ENCODE data around the gene FGD4.

Gene FGD4

GRCh38 chr12:32679091-32679919, 279.9 kb downstream of the FGD4 start, which contains the start of gene DNM1L:
TSS of gene DNM1L (plus strand) at chr12:32679301. CDS start at chr12:32679364, 63 bp downstream.
- H3K36me3 ChIP-seq (replicated peaks in 1 of 2; ENCODE audit: control insufficient read depth in 2 of 2, insufficient read depth in 2 of 2, low read length in 2 of 2) = peaks cover 0 to 16% of the 10 kb centered on the region in 2 donors
- peak within 1 kb of the TSS; percentile 38 for H3K14ac ChIP-seq (ENCODE audit: low read length)
- H3K4me1 ChIP-seq (ENCODE audit: control insufficient read depth in 2 of 2, insufficient read depth in 1 of 2, low read depth in 1 of 2, low read length in 2 of 2) = peaks cover 0 to 5% of the 10 kb centered on the region in 2 donors
- H2BK15ac ChIP-seq (ENCODE audit: low read length) = no peak within 1 kb of the TSS
- no peaks in the 10 kb centered on the region for H3K27me3 ChIP-seq (ENCODE audit: control insufficient read depth in 3 of 3, insufficient read depth in 3 of 3, low read depth in 1 of 3, low read length in 3 of 3)
- H3K4me3 ChIP-seq (ENCODE audit: low read length in 2 of 2) = peak within 1 kb of the TSS; percentile 92
- peak within 1 kb of the TSS; percentile 96 for H2BK5ac ChIP-seq (ENCODE audit: low read length)
- no CpG with 5 or more reads among the region's 76 CpGs for WGBS, 2 donors (ENCODE audit: extremely low coverage in 2 of 2, insufficient read length in 2 of 2, insufficient replicate concordance in 1 of 2)
- no peak within 1 kb of the TSS for H4K91ac ChIP-seq (ENCODE audit: low read depth, low read length, poor library complexity)
- H2AFZ ChIP-seq (ENCODE audit: low read length) = peak within 1 kb of the TSS; percentile 91
- DNase-seq (ENCODE audit: low spot score) = peak; percentile 94
- H3K4ac ChIP-seq (ENCODE audit: low read length) = no peak within 1 kb of the TSS
- no peak within 1 kb of the TSS for H2BK12ac ChIP-seq (ENCODE audit: low read length)
- peak within 1 kb of the TSS; percentile 97 for H3K9ac ChIP-seq (ENCODE audit: low read depth, low read length, poor library complexity)
- H4K8ac ChIP-seq (ENCODE audit: low read depth, low read length) = no peak within 1 kb of the TSS
- H3K23ac ChIP-seq (ENCODE audit: low read depth, low read length, poor library complexity) = peak within 1 kb of the TSS; percentile 89
- H3K27ac ChIP-seq (replicated peaks; ENCODE audit: low read length) = peak within 1 kb of the TSS; percentile 95
- H3K18ac ChIP-seq (ENCODE audit: low read length) = peak within 1 kb of the TSS; percentile 97
- peak within 1 kb of the TSS; percentile 55 for H3K4me2 ChIP-seq (ENCODE audit: insufficient read depth, low read length, poor library complexity, severe bottlenecking)
- H3K79me1 ChIP-seq (ENCODE audit: low read depth, low read length) = peaks cover 5% of the 10 kb centered on the region
- no peak within 1 kb of the TSS for H2BK120ac ChIP-seq (ENCODE audit: low read depth, low read length)
- peak within 1 kb of the TSS; percentile 56 for H2AK5ac ChIP-seq (ENCODE audit: low read depth, low read length)
- no peaks in the 10 kb centered on the region for H3K9me3 ChIP-seq (replicated peaks in 1 of 2; ENCODE audit: control insufficient read depth in 2 of 2, insufficient read depth in 1 of 2, low read depth in 1 of 2, low read length in 2 of 2)

DNA sequence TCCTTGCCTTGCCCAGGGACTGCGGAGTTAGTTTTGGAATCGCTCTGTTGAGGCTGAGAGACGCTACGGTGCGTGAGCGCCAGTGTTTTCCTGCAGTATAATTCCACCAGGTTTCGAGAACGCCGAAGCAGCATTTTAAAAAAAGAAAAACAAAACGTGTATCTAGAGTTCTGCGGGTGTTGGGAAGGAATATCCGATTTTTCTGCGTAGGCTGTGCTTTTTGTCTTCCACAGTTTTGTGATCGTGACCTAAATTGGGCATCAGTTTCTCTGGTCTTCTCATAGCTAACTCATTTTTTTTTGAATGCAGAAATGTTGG, 280.5 kb downstream of the FGD4 start:
- Histone ChIP-seq H3K27ac (replicated peaks; ENCODE audit: low read length) (peak overlapping the region; percentile 95), H2BK120ac (ENCODE audit: low read depth, low read length) (no peak overlapping the region), H3K23ac (ENCODE audit: low read depth, low read length, poor library complexity) (peak overlapping the region; percentile 89), H2AK5ac (ENCODE audit: low read depth, low read length) (peak overlapping the region; percentile 56), H3K4me1 (ENCODE audit: control insufficient read depth in 2 of 2, insufficient read depth in 1 of 2, low read depth in 1 of 2, low read length in 2 of 2) (peaks cover 0 to 5% of the 10 kb centered on the region in 2 donors), H2AFZ (ENCODE audit: low read length) (peak overlapping the region; percentile 91), H4K91ac (ENCODE audit: low read depth, low read length, poor library complexity) (no peak overlapping the region), H2BK15ac (ENCODE audit: low read length) (no peak overlapping the region), H3K9me3 (replicated peaks in 1 of 2; ENCODE audit: control insufficient read depth in 2 of 2, insufficient read depth in 1 of 2, low read depth in 1 of 2, low read length in 2 of 2) (no peaks in the 10 kb centered on the region), H3K36me3 (replicated peaks in 1 of 2; ENCODE audit: control insufficient read depth in 2 of 2, insufficient read depth in 2 of 2, low read length in 2 of 2) (peaks cover 0 to 21% of the 10 kb centered on the region in 2 donors), H2BK5ac (ENCODE audit: low read length) (peak overlapping the region; percentile 96), H3K27me3 (ENCODE audit: control insufficient read depth in 3 of 3, insufficient read depth in 3 of 3, low read depth in 1 of 3, low read length in 3 of 3) (no peaks in the 10 kb centered on the region), H4K8ac (ENCODE audit: low read depth, low read length) (no peak overlapping the region), H3K18ac (ENCODE audit: low read length) (peak overlapping the region; percentile 97), H3K79me1 (ENCODE audit: low read depth, low read length) (peaks cover 6% of the 10 kb centered on the region), H3K4me3 (ENCODE audit: low read length in 2 of 2) (peak overlapping the region; percentile 92), H3K9ac (ENCODE audit: low read depth, low read length, poor library complexity) (peak overlapping the region; percentile 97), H3K14ac (ENCODE audit: low read length) (peak overlapping the region; percentile 38), H3K4ac (ENCODE audit: low read length) (no peak overlapping the region), H3K4me2 (ENCODE audit: insufficient read depth, low read length, poor library complexity, severe bottlenecking) (peak overlapping the region; percentile 55), H2BK12ac (ENCODE audit: low read length) (no peak overlapping the region)
- no peak for DNase-seq (ENCODE audit: low spot score)
- no CpG with 5 or more reads among the region's 14 CpGs for WGBS, 2 donors (ENCODE audit: extremely low coverage in 2 of 2, insufficient read length in 2 of 2, insufficient replicate concordance in 1 of 2)

GRCh38 chr12:32680787-32681186, 281.4 kb downstream of the FGD4 start:
- H4K8ac ChIP-seq (ENCODE audit: low read depth, low read length) = no peak overlapping the region
- H3K4me3 ChIP-seq (ENCODE audit: low read length in 2 of 2) = peak overlapping the region in 1 of 2 donors; percentile 92
- no peak overlapping the region for H3K4ac ChIP-seq (ENCODE audit: low read length)
- H3K27me3 ChIP-seq (ENCODE audit: control insufficient read depth in 3 of 3, insufficient read depth in 3 of 3, low read depth in 1 of 3, low read length in 3 of 3) = no peaks in the 10 kb centered on the region
- no peak overlapping the region for H3K27ac ChIP-seq (replicated peaks; ENCODE audit: low read length)
- H3K9me3 ChIP-seq (replicated peaks in 1 of 2; ENCODE audit: control insufficient read depth in 2 of 2, insufficient read depth in 1 of 2, low read depth in 1 of 2, low read length in 2 of 2) = no peaks in the 10 kb centered on the region
- no peak overlapping the region for H2BK120ac ChIP-seq (ENCODE audit: low read depth, low read length)
- H3K9ac ChIP-seq (ENCODE audit: low read depth, low read length, poor library complexity) = no peak overlapping the region
- no peak overlapping the region for H4K91ac ChIP-seq (ENCODE audit: low read depth, low read length, poor library complexity)
- H3K4me1 ChIP-seq (ENCODE audit: control insufficient read depth in 2 of 2, insufficient read depth in 1 of 2, low read depth in 1 of 2, low read length in 2 of 2) = peaks cover 0 to 5% of the 10 kb centered on the region in 2 donors
- no peak overlapping the region for H2BK5ac ChIP-seq (ENCODE audit: low read length)
- no peak overlapping the region for H2BK15ac ChIP-seq (ENCODE audit: low read length)
- H3K18ac ChIP-seq (ENCODE audit: low read length) = no peak overlapping the region
- H2AK5ac ChIP-seq (ENCODE audit: low read depth, low read length) = no peak overlapping the region
- H3K14ac ChIP-seq (ENCODE audit: low read length) = no peak overlapping the region
- H3K23ac ChIP-seq (ENCODE audit: low read depth, low read length, poor library complexity) = no peak overlapping the region
- H2BK12ac ChIP-seq (ENCODE audit: low read length) = no peak overlapping the region
- H2AFZ ChIP-seq (ENCODE audit: low read length) = no peak overlapping the region
- no peak for DNase-seq (ENCODE audit: low spot score)
- H3K79me1 ChIP-seq (ENCODE audit: low read depth, low read length) = peaks cover 9% of the 10 kb centered on the region
- no peak overlapping the region for H3K4me2 ChIP-seq (ENCODE audit: insufficient read depth, low read length, poor library complexity, severe bottlenecking)
- peaks cover 0 to 30% of the 10 kb centered on the region in 2 donors for H3K36me3 ChIP-seq (replicated peaks in 1 of 2; ENCODE audit: control insufficient read depth in 2 of 2, insufficient read depth in 2 of 2, low read length in 2 of 2)

GRCh38 chr12:32681272-32681671, 281.9 kb downstream of the FGD4 start:
- H2BK12ac ChIP-seq (ENCODE audit: low read length) = no peak overlapping the region

More at GRCh38 chr12:32681272-32681671, 281.9 kb downstream of the FGD4 start:
- Histone ChIP-seq H3K9ac (ENCODE audit: low read depth, low read length, poor library complexity) (no peak overlapping the region), H2BK15ac (ENCODE audit: low read length) (no peak overlapping the region), H2BK120ac (ENCODE audit: low read depth, low read length) (no peak overlapping the region), H3K23ac (ENCODE audit: low read depth, low read length, poor library complexity) (no peak overlapping the region), H4K8ac (ENCODE audit: low read depth, low read length) (no peak overlapping the region), H3K4me1 (ENCODE audit: control insufficient read depth in 2 of 2, insufficient read depth in 1 of 2, low read depth in 1 of 2, low read length in 2 of 2) (peaks cover 0 to 5% of the 10 kb centered on the region in 2 donors), H3K79me1 (ENCODE audit: low read depth, low read length) (peaks cover 9% of the 10 kb centered on the region), H3K27ac (replicated peaks; ENCODE audit: low read length) (no peak overlapping the region), H3K18ac (ENCODE audit: low read length) (no peak overlapping the region), H4K91ac (ENCODE audit: low read depth, low read length, poor library complexity) (no peak overlapping the region), H3K4ac (ENCODE audit: low read length) (no peak overlapping the region), H3K14ac (ENCODE audit: low read length) (no peak overlapping the region), H3K4me2 (ENCODE audit: insufficient read depth, low read length, poor library complexity, severe bottlenecking) (no peak overlapping the region), H2BK5ac (ENCODE audit: low read length) (no peak overlapping the region), H3K36me3 (replicated peaks in 1 of 2; ENCODE audit: control insufficient read depth in 2 of 2, insufficient read depth in 2 of 2, low read length in 2 of 2) (peaks cover 0 to 34% of the 10 kb centered on the region in 2 donors), H3K9me3 (replicated peaks in 1 of 2; ENCODE audit: control insufficient read depth in 2 of 2, insufficient read depth in 1 of 2, low read depth in 1 of 2, low read length in 2 of 2) (no peaks in the 10 kb centered on the region), H3K4me3 (ENCODE audit: low read length in 2 of 2) (no peak overlapping the region), H2AK5ac (ENCODE audit: low read depth, low read length) (no peak overlapping the region), H2AFZ (ENCODE audit: low read length) (no peak overlapping the region), H3K27me3 (ENCODE audit: control insufficient read depth in 3 of 3, insufficient read depth in 3 of 3, low read depth in 1 of 3, low read length in 3 of 3) (no peaks in the 10 kb centered on the region)
- no peak for DNase-seq (ENCODE audit: low spot score)
- no CpG with 5 or more reads among the region's 11 CpGs for WGBS, 2 donors (ENCODE audit: extremely low coverage in 2 of 2, insufficient read length in 2 of 2, insufficient replicate concordance in 1 of 2)

All from neuronal stem cell (in vitro differentiated cells).